Spleen (tissue), 11 donors: ENCODE data around the gene MOB3A. TPM values are rescaled to one million over a fixed set of nuclear protein-coding genes. Genes with fewer than 3 reads are reported as not detected.
A peak's percentile ranks its signal among the peaks of the same experiment; 100 is the strongest.

ENCODE experiments used
- DNase-seq: peaks from one replicate; pipeline ENCODE4 v3.0.0-alpha.2; 2020
- H3K27ac ChIP-seq, 8 donors: fragments of 200-600 bp; sonication (generic) in 7 of 8; 1 replicate in 4 of 8; 2 replicates in 4 of 8; pipeline versions ENCODE4 v1.5.0 to v1.8.0; 2016 to 2021; ENCODE audit warnings: inconsistent platforms in 4 of 8, mild to moderate bottlenecking in 4 of 8, moderate library complexity in 1 of 8
- H3K27me3 ChIP-seq, 7 donors: fragments of 200-600 bp; sonication (generic) in 6 of 7; replicated peaks in 1 of 7; 1 replicate in 4 of 7; 2 replicates in 3 of 7; pipeline versions ENCODE4 v1.5.0 to v1.8.0; 2016 to 2021; ENCODE audit warnings: inconsistent platforms in 3 of 7, mild to moderate bottlenecking in 1 of 7
- H3K36me3 ChIP-seq, 6 donors: fragments of 200-600 bp; sonication (generic) in 5 of 6; 1 replicate in 4 of 6; 2 replicates in 2 of 6; pipeline versions ENCODE4 v1.5.0 to v1.8.0; 2016 to 2021; ENCODE audit warnings: inconsistent platforms in 2 of 6
- H3K4me1 ChIP-seq, 6 donors: fragments of 200-600 bp; sonication (generic) in 5 of 6; 1 replicate in 3 of 6; 2 replicates in 3 of 6; pipeline versions ENCODE4 v1.5.0 to v1.8.0; 2016 to 2021; ENCODE audit warnings: inconsistent platforms in 3 of 6
- H3K4me3 ChIP-seq, 8 donors: fragments of 200-600 bp; sonication (generic) in 7 of 8; 1 replicate in 4 of 8; 2 replicates in 4 of 8; pipeline versions ENCODE4 v1.5.0 to v1.8.0; 2016 to 2021; ENCODE audit warnings: inconsistent platforms in 4 of 8, mild to moderate bottlenecking in 4 of 8, moderate library complexity in 2 of 8
- H3K9me3 ChIP-seq, 8 donors: fragments of 200-600 bp; sonication (generic) in 7 of 8; 1 replicate in 4 of 8; 2 replicates in 4 of 8; pipeline versions ENCODE4 v1.5.0 to v1.8.0; 2016 to 2021; ENCODE audit warnings: inconsistent platforms in 4 of 8
- POLR2A ChIP-seq, 3 donors: fragments of 450-650 bp; IDR thresholded peaks; one replicate each; pipeline ENCODE4 v1.5.1; 2017; ENCODE audit warnings: antibody characterized with exemption in 3 of 3, mild to moderate bottlenecking in 1 of 3
- POLR2AphosphoS5 ChIP-seq, 3 donors: sonication (generic); formaldehyde crosslinking; IDR thresholded peaks; one replicate each; pipeline ENCODE4 v1.5.1; 2017; ENCODE audit warnings: antibody characterized with exemption in 3 of 3
- WGBS, 5 donors: extraction: QIAGEN DNeasy Blood & Tissue Kit in 3 of 5; methylation state at CpG; one replicate each; pipeline versions ENCODE4 v1.1.5 to v1.1.7; 2013 to 2018; 5-methylcytosine and 5-hydroxymethylcytosine counted together
- intact Hi-C: fragments of 100-400 bp; cut with DNase I; formaldehyde crosslinking; loops from one replicate; pipeline ENCODE4 v1.15.0; 2023; ENCODE audit warnings: low total_unique reads
- polyA plus RNA-seq, 3 donors: library from polyadenylated mRNA; stranded (reverse); fragments of 200-250 nt; gene quantifications; one replicate each; pipeline ENCODE4 v1.2.1, GENCODE V29; 2013
- total RNA-seq, 7 donors: library from RNA; depleted of rRNA in 3 of 7; stranded (reverse); fragments of >200 nt in 3 of 7; fragmentation: NEBNext Ultra II Directional in 4 of 7; extraction: Animal tissue kit (Norgen Biotek cat#: 25700) in 4 of 7; gene quantifications; one replicate each; pipeline versions ENCODE4 v1.1.0 to v1.2.1, GENCODE V29; 2016 to 2021
- TF ChIP-seq, protein P1 (sequence below), 11 experiments: fragments of 200-600 bp in 7 of 11; fragments of 450-650 bp in 4 of 11; sonication (generic) in 4 of 11; IDR thresholded peaks in 8 of 11; conservative IDR thresholded peaks in 3 of 11; 1 replicate in 7 of 11; 2 replicates in 4 of 11; pipeline versions ENCODE4 v1.4.0 to v1.8.0; 2016 to 2021; ENCODE audit warnings: antibody characterized with exemption in 11 of 11, inconsistent platforms in 4 of 11, mild to moderate bottlenecking in 1 of 11
- donor health status: healthy with polysubstance abuse.
- donor health status: DM: no; HTN: no; CAD: no; lungs with moderate emphysema.
- donor health status: DM: no; HTN: no; CAD: no.
- donor health status: Bipolar disorder and iron deficiency.
- donor health status: healthy.
- donor health status: DM: no; HTN: no; CAD: no.
- donor health status: DM: yes; HTN: yes; CAD: no.

Gene MOB3A
- total and polyA plus RNA-seq, 10 donors: 24.2 to 161 (median 103) TPM

- peak; percentile 100 for DNase-seq
- WGBS, 5 donors: 8 to 26% (median 13%) methylated on average over 29 to 77 of the region's 77 CpGs
- peak overlapping the region; percentile 83 to 100 (median 96) for H3K27ac ChIP-seq
- intact Hi-C loops: no loop called here
- H3K36me3 ChIP-seq: peaks cover 0 to 95% (median 78%) of the 10 kb centered on the region in 6 donors
- no peaks in the 10 kb centered on the region for H3K27me3 ChIP-seq
- peaks cover 73 to 100% (median 93%) of the 10 kb centered on the region in 6 donors for H3K4me1 ChIP-seq
- H3K9me3 ChIP-seq: no peaks in the 10 kb centered on the region
- peak; percentile 90 to 94 (median 94) for TF ChIP-seq POLR2AphosphoS5 (IDR thresholded peaks at IDR 0.05)
- TF ChIP-seq, protein P1, sequence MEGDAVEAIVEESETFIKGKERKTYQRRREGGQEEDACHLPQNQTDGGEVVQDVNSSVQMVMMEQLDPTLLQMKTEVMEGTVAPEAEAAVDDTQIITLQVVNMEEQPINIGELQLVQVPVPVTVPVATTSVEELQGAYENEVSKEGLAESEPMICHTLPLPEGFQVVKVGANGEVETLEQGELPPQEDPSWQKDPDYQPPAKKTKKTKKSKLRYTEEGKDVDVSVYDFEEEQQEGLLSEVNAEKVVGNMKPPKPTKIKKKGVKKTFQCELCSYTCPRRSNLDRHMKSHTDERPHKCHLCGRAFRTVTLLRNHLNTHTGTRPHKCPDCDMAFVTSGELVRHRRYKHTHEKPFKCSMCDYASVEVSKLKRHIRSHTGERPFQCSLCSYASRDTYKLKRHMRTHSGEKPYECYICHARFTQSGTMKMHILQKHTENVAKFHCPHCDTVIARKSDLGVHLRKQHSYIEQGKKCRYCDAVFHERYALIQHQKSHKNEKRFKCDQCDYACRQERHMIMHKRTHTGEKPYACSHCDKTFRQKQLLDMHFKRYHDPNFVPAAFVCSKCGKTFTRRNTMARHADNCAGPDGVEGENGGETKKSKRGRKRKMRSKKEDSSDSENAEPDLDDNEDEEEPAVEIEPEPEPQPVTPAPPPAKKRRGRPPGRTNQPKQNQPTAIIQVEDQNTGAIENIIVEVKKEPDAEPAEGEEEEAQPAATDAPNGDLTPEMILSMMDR (IDR thresholded peaks at IDR 0.05 in 8 of 11, conservative IDR thresholded peaks at IDR 0.05 in 3 of 11): no peak
- peak in 1 of 3 donors; percentile 32 for TF ChIP-seq POLR2A (IDR thresholded peaks at IDR 0.05)
- peak overlapping the region in 7 of 8 donors; percentile 17 to 68 (median 33) for H3K4me3 ChIP-seq
These were observed 54.2 kb downstream of the MOB3A start for GRCh38 chr19:2041683-2042484.

DNA sequence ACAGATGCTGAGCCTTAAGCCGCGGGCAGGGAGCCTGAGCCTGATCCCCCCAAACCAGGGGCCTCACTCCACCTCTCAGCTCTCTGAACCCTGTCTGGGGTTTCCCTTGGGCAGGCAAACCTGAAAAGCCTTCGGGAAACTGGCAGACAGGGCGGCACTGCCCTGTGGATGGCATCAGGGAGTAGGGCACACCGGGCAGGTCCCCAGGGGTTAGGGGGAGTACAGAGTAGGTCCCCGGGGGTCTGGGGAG lies 54.8 kb downstream of the MOB3A start:
- peak overlapping the region in 6 of 8 donors; percentile 28 to 68 (median 34) for H3K4me3 ChIP-seq
- intact Hi-C loops: no loop called here
- H3K27ac ChIP-seq: peak overlapping the region; percentile 71 to 100 (median 96)
- peaks cover 0 to under 1% (median 0%) of the 10 kb centered on the region in 8 donors for H3K9me3 ChIP-seq
- WGBS, 5 donors: 37 to 76% (median 66%) methylated on average over 6 of the region's 6 CpGs
- no peak for TF ChIP-seq POLR2AphosphoS5 (IDR thresholded peaks at IDR 0.05)
- TF ChIP-seq, protein P1 (IDR thresholded peaks at IDR 0.05 in 8 of 11, conservative IDR thresholded peaks at IDR 0.05 in 3 of 11): no peak
- TF ChIP-seq POLR2A (IDR thresholded peaks at IDR 0.05): no peak
- H3K36me3 ChIP-seq: peaks cover 0 to 90% (median 73%) of the 10 kb centered on the region in 6 donors
- peaks cover 68 to 96% (median 87%) of the 10 kb centered on the region in 6 donors for H3K4me1 ChIP-seq
- H3K27me3 ChIP-seq: no peaks in the 10 kb centered on the region
- DNase-seq: no peak

GRCh38 chr19:2040647-2041432 lies 55.3 kb downstream of the MOB3A start:
- peak; percentile 81 for DNase-seq
- H3K4me3 ChIP-seq: peak overlapping the region in 3 of 8 donors; percentile 28 to 68 (median 34)
- WGBS, 5 donors: 90 to 93% (median 92%) methylated on average over 15 to 28 of the region's 28 CpGs
- intact Hi-C loops: no loop called here
- peaks cover 2 to 5% (median 3%) of the 10 kb centered on the region in 8 donors for H3K9me3 ChIP-seq
- peaks cover 0 to 84% (median 68%) of the 10 kb centered on the region in 6 donors for H3K36me3 ChIP-seq
- TF ChIP-seq, protein P1 (IDR thresholded peaks at IDR 0.05 in 8 of 11, conservative IDR thresholded peaks at IDR 0.05 in 3 of 11): no peak
- peak; percentile 27 to 73 (median 35) for TF ChIP-seq POLR2AphosphoS5 (IDR thresholded peaks at IDR 0.05)
- H3K27me3 ChIP-seq: no peaks in the 10 kb centered on the region
- H3K4me1 ChIP-seq: peaks cover 62 to 91% (median 82%) of the 10 kb centered on the region in 6 donors
- H3K27ac ChIP-seq: peak overlapping the region; percentile 71 to 100 (median 96)
